ENCODE measurements around the gene CHI3L1.

DNA sequence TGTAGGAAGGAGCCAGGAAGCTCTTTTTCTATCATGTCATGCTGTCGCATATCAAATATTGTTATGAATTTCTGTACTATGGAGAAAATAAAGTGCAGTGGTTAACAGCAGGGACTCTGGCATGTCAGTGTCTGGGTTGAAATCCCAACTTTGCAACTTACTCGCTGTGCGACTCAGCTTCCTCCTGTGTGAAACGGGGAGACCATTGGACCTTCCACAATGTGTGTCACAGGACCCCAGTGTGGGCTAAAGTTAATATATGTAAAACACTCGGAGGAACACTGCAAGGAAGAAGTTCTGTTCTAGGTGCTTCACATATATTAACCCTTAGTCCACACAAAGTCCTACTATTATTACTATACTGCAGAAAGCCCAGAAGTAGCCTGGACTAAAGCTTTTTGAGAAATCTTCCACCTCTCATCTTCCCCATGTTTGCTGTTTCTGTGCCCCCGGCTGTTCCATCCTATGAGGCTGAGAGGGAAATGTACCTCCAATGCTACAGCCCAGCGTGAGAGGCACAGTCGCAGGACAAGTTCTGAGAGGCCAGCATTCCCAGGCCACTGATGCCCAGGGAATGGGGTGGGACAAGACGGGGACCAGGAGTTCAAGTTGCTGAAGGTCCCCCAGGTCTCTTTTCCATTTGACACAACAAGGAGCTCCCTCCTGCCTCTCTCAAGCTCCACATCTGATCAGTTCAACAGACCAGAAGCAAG, 41.0 kb upstream of the CHI3L1 start:
- no peak for TF ChIP-seq POLR2A (IDR thresholded peaks at IDR 0.05; ENCODE audit: low read depth)
- TF ChIP-seq, protein P1, sequence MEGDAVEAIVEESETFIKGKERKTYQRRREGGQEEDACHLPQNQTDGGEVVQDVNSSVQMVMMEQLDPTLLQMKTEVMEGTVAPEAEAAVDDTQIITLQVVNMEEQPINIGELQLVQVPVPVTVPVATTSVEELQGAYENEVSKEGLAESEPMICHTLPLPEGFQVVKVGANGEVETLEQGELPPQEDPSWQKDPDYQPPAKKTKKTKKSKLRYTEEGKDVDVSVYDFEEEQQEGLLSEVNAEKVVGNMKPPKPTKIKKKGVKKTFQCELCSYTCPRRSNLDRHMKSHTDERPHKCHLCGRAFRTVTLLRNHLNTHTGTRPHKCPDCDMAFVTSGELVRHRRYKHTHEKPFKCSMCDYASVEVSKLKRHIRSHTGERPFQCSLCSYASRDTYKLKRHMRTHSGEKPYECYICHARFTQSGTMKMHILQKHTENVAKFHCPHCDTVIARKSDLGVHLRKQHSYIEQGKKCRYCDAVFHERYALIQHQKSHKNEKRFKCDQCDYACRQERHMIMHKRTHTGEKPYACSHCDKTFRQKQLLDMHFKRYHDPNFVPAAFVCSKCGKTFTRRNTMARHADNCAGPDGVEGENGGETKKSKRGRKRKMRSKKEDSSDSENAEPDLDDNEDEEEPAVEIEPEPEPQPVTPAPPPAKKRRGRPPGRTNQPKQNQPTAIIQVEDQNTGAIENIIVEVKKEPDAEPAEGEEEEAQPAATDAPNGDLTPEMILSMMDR (IDR thresholded peaks at IDR 0.05), result no peak

Measured in esophagus muscularis mucosa (tissue), 3 donors.